PC-3 (cell line): ENCODE data around the gene IFT122.

Experiments
- EZH2 ChIP-seq: fragments of 300-600 bp; sonication (generic); IDR thresholded peaks from one replicate; pipeline ENCODE4 v1.6.1; 2017; ENCODE audit warnings: antibody characterized with exemption, mild to moderate bottlenecking, low read length; ENCODE audit not compliant: unreplicated experiment
- TF ChIP-seq, protein P1 (sequence below): fragments of 300-600 bp; sonication (generic); conservative IDR thresholded peaks from 2 replicates; pipeline ENCODE4 v1.5.1; 2017; ENCODE audit warnings: antibody characterized with exemption, low read depth, mild to moderate bottlenecking, low read length

- TF ChIP-seq, protein P1, sequence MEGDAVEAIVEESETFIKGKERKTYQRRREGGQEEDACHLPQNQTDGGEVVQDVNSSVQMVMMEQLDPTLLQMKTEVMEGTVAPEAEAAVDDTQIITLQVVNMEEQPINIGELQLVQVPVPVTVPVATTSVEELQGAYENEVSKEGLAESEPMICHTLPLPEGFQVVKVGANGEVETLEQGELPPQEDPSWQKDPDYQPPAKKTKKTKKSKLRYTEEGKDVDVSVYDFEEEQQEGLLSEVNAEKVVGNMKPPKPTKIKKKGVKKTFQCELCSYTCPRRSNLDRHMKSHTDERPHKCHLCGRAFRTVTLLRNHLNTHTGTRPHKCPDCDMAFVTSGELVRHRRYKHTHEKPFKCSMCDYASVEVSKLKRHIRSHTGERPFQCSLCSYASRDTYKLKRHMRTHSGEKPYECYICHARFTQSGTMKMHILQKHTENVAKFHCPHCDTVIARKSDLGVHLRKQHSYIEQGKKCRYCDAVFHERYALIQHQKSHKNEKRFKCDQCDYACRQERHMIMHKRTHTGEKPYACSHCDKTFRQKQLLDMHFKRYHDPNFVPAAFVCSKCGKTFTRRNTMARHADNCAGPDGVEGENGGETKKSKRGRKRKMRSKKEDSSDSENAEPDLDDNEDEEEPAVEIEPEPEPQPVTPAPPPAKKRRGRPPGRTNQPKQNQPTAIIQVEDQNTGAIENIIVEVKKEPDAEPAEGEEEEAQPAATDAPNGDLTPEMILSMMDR: no peak
- TF ChIP-seq EZH2: no peak
Observed at GRCh38 chr3:129505341-129505740, 65.3 kb downstream of the IFT122 start.
